SK-MEL-5 (cell line): ENCODE measurements around the gene TSC2. TPM values are rescaled to one million over a fixed set of nuclear protein-coding genes. Genes with fewer than 3 reads are reported as not detected.
A peak's percentile ranks its signal among the peaks of the same experiment; 100 is the strongest.

Experiments
- DNase-seq: peaks from one replicate; pipeline ENCODE4 v3.0.0-alpha.2; 2016; ENCODE audit warnings: low read depth, low spot score
- in situ Hi-C: cut with HindIII; loops from 2 replicates; pipeline ENCODE4 v1.10.0; 2016; ENCODE audit warnings: low sequenced_read_pairs, high pct_unique_total_duplicates, low pct_unique_long_range_greater_than_20kb
- total RNA-seq: library from RNA; depleted of rRNA; stranded (reverse); fragments of >200 nt; shearing (Covaris generic); gene quantifications from 2 replicates; pipeline ENCODE4 v1.2.3, GENCODE V29; 2014

Gene TSC2
- total RNA-seq, 1 experiment from 2014 or later: 11.6 TPM

- no peak for DNase-seq
- in situ Hi-C loops: no loop called here
Observed at GRCh38 chr16:2054543-2055245, 6.9 kb downstream of the TSC2 start.

GRCh38 chr16:2056077-2056476, 8.3 kb downstream of the TSC2 start:
- peak; percentile 16 for DNase-seq
- in situ Hi-C loops: no loop called here

- in situ Hi-C loops: no loop called here
Observed at GRCh38 chr16:2056681-2057407, 9.1 kb downstream of the TSC2 start.

DNA sequence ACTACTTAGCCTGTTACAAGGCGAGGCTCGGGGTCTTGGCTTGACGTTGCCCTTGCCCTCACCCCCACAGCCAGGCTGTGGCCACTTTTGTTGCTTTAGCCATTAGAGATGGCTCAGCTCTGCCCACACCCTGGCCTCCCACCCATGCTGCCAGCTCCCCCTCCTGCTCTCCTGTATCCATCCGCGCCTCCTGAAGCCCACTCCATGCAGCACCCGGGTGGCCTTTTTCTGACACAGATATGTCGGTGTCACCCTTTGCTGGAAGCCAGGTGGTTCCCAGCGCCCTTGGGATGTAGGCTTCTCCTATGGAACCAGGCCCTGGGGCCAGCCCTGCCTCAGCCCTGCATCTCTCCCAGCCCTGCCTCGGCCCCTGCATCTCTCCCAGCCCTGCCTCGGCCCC, 9.7 kb downstream of the TSC2 start:
- in situ Hi-C loops: no loop called here
- DNase-seq: no peak

More at GRCh38 chr16:2056681-2057407, 9.1 kb downstream of the TSC2 start:
- DNase-seq: peak; percentile 20

DNA sequence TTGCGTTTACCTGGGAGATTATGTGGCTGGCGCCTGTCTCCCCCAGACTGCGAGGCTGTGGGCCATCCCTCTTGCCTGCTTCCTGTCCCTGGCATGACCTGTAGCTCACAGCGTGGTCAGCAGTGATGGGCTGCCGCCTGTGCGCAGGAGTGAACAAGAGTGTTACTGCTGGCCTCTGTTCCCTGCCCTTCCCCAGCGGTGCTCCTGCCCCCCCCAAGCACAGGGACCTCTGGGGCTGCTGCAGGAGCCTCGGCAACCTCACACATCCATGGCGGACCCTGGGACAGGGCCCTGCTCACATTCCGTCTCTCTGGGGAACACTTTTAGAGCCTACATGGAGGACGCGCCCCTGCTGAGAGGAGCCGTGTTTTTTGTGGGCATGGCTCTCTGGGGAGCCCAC, 10.6 kb downstream of the TSC2 start:
- in situ Hi-C loops: no loop called here
- no peak for DNase-seq

DNA sequence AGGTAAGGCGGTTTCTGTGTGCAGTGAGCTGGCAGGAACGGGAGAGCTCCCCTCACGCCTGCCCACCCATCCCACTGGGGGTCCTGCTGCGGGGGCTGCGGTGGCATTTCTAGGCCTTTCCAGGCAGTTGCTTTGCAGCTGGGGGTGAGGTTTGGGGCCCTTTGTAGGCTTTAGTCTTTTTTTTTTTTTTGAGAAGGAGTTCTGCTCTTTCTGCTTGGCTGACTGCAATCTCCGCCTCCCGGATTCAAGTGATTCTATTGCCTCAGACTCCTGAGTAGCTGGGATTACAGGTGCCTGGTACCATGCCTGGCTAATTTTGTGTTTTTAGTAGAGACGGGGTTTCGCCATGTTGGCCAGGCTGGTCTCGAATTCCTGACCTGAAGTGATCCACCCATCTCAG, 11.1 kb downstream of the TSC2 start:
- in situ Hi-C loops: no loop called here
- no peak for DNase-seq

GRCh38 chr16:2060346-2060745, 12.6 kb downstream of the TSC2 start:
- in situ Hi-C loops: no loop called here

GRCh38 chr16:2061023-2061422, 13.2 kb downstream of the TSC2 start:
- no peak for DNase-seq
- in situ Hi-C loops: no loop called here

More at GRCh38 chr16:2060346-2060745, 12.6 kb downstream of the TSC2 start:
- DNase-seq: no peak

DNA sequence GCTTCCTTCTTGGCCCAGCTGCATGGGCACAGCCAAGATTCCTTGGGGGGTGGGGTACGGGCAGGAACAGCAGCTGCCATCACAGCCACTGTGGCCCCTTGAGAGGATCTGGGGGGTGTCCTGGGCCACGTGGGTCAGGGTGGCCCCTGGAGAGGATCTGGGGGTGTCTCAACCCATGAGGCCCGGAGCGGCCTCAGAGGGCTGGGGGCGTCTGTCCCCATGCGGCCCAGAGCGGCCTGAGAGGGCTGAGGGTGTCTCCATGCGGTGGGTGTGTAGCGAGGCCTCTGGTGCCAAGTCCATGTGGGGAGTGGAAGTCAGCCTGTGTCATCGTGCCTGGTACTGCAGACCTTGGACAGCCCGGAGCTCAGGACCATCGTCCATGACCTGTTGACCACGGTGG, 13.7 kb downstream of the TSC2 start:
- no peak for DNase-seq
- in situ Hi-C loops: no loop called here

DNA sequence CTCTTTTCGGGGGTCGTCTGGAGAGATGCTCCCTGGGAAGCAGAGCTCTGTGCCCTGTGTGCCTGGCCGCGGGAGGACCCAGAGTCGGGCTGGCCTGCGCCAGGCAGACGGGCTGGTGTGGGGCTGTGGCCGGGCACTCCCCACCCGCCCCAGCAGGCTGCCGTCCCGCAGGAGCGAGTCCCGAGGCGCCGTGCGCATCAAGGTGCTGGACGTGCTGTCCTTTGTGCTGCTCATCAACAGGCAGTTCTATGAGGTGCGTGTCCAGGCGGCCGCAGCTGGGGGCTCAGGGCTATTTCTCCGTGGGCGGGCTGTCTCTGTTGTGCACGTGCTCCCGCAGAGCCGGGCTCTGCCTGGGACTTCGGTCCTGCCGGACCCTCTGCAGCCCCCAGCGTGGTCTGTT, 15.0 kb downstream of the TSC2 start:
- in situ Hi-C loops: no loop called here
- no peak for DNase-seq

- in situ Hi-C loops: no loop called here
- no peak for DNase-seq
Observed at GRCh38 chr16:2063861-2064260, 16.1 kb downstream of the TSC2 start.

DNA sequence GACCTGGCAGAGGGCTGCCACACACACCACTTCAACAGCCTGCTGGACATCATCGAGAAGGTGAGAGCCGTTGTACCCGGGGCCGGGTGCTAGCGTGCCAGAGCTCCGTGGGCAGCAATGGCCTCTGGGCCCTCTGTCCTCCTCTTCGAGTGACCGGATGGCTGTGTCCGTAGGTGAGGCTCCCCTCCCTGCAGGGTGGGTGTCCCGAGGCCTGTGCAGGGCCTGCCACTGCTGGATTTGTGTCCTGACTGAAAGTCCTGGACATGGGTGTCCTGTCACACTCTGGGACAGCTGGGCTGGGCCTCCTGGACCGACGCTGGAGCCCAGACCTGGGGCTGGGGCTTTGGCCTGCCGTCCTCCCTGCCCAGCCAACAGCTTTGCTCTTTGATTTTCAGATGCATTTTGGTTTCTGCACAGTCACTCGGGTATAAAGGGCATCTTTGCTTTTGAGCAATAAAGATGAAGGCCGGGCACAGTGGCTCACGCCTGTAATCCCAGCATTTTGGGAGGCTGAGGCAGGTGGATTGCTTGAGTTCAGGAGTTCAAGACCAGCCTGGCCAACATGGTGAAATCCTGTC, 16.7 kb downstream of the TSC2 start:
- in situ Hi-C loops: no loop called here
- no peak for DNase-seq

GRCh38 chr16:2066139-2066538, 18.4 kb downstream of the TSC2 start:
- DNase-seq: no peak
- in situ Hi-C loops: no loop called here

- no peak for DNase-seq
- in situ Hi-C loops: no loop called here
Observed at GRCh38 chr16:2070576-2071453, 23.0 kb downstream of the TSC2 start.

GRCh38 chr16:2071454-2072202, 23.8 kb downstream of the TSC2 start:
- DNase-seq: no peak
- in situ Hi-C loops: no loop called here

DNA sequence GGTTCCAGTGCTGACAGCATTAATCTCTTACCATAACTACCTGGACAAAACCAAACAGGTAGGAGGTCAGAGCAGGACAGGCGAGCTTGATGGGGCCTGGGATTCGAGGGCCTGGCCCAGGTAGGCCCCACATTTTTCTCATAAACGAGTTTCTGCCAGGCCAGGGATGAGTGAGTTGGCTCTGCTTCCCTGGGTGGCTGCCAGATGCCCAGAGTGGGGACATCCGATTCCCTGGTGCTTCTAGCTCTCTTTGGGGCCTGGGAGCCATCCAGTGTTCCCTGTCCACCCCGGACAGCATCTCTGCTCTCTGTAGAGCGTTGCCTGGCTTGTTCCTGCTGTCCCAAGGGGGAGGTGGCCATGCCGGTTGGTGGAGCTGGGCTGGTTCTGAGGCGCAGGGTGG, 25.1 kb downstream of the TSC2 start:
- in situ Hi-C loops: no loop called here
- DNase-seq: no peak

DNA sequence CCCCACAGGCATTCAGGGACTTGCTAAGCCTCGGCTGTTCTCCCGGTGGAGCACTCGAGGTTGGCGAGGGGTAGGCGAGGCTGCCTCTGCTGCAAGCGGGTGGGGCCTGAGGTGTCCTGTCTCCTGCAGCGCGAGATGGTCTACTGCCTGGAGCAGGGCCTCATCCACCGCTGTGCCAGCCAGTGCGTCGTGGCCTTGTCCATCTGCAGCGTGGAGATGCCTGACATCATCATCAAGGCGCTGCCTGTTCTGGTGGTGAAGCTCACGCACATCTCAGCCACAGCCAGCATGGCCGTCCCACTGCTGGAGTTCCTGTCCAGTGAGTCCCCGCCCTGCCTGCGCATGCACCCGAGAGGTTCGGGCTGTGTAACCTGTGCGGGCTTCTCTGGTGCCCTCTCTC, 26.3 kb downstream of the TSC2 start:
- in situ Hi-C loops: no loop called here
- DNase-seq: no peak
